Measurements from ENCODE around the gene SMIM5. TPM values are rescaled to one million over a fixed set of nuclear protein-coding genes. Genes with fewer than 3 reads are reported as not detected.
A peak's percentile ranks its signal among the peaks of the same experiment; 100 is the strongest.

Gene SMIM5
- polyA plus RNA-seq, 2 donors, result 33.9 to 37.3 TPM

DNA sequence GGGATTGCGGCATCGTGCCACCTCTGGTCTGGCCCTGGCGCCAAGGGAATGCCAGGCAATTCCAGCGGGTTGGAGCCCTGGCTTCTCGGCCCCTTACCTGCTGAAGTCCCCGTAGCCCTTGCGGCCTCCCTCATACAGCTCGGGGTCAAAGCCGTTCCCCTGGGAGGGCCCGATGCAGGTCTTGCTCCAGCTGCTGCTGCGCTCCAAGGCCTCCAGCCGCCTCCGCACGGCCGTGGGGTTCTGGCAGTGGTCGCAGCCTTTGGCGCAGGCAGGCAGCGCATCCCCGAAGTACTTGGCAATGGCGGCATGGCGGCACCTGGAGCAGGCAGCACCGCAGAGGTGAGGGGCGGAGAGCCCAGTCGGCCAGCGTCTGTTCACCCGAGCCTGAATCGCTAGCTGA lies 1.9 kb upstream of the SMIM5 start:
- H3K27me3 ChIP-seq (ENCODE audit: control insufficient read depth in 1 of 2, insufficient read depth in 2 of 2, low read length in 2 of 2), result no peaks in the 10 kb centered on the region
- H3K4me3 ChIP-seq (ENCODE audit: low read depth in 1 of 2, low read length in 2 of 2), result no peak overlapping the region
- no peaks in the 10 kb centered on the region for H3K9me3 ChIP-seq (ENCODE audit: control insufficient read depth in 2 of 2, insufficient read depth in 1 of 2, low read depth in 1 of 2, low read length in 1 of 2)
- WGBS, 2 donors, result 91 to 93% methylated on average over 26 to 27 of the region's 27 CpGs
- H3K36me3 ChIP-seq (ENCODE audit: control insufficient read depth in 2 of 2, insufficient read depth in 2 of 2, low read length in 1 of 2), result peaks cover 0 to 33% of the 10 kb centered on the region in 2 donors
- peaks cover 10 to 13% of the 10 kb centered on the region in 2 donors for H3K4me1 ChIP-seq (ENCODE audit: control insufficient read depth in 2 of 2, insufficient read depth in 2 of 2, low read length in 1 of 2)
- no peak overlapping the region for H3K27ac ChIP-seq (ENCODE audit: low read depth in 2 of 2, low read length in 1 of 2)

- Histone ChIP-seq H3K4me3 (ENCODE audit: low read depth in 1 of 2, low read length in 2 of 2) (no peak overlapping the region), H3K27me3 (ENCODE audit: control insufficient read depth in 1 of 2, insufficient read depth in 2 of 2, low read length in 2 of 2) (no peaks in the 10 kb centered on the region), H3K27ac (ENCODE audit: low read depth in 2 of 2, low read length in 1 of 2) (peak overlapping the region in 1 of 2 donors; percentile 34), H3K9me3 (ENCODE audit: control insufficient read depth in 2 of 2, insufficient read depth in 1 of 2, low read depth in 1 of 2, low read length in 1 of 2) (no peaks in the 10 kb centered on the region), H3K36me3 (ENCODE audit: control insufficient read depth in 2 of 2, insufficient read depth in 2 of 2, low read length in 1 of 2) (peaks cover 0 to 26% of the 10 kb centered on the region in 2 donors), H3K4me1 (ENCODE audit: control insufficient read depth in 2 of 2, insufficient read depth in 2 of 2, low read length in 1 of 2) (peaks cover 10 to 13% of the 10 kb centered on the region in 2 donors)
- WGBS, 2 donors, result 73 to 76% methylated on average over 12 of the region's 12 CpGs
These were observed 806 bp upstream of the SMIM5 start for GRCh38 chr17:75632428-75632827.

- no peaks in the 10 kb centered on the region for H3K27me3 ChIP-seq (ENCODE audit: control insufficient read depth in 1 of 2, insufficient read depth in 2 of 2, low read length in 2 of 2)
- 14% methylated on average over 27 of the region's 27 CpGs for WGBS, 2 donors
- peak overlapping the region; percentile 84 to 89 for H3K27ac ChIP-seq (ENCODE audit: low read depth in 2 of 2, low read length in 1 of 2)
- peaks cover 0 to 15% of the 10 kb centered on the region in 2 donors for H3K36me3 ChIP-seq (ENCODE audit: control insufficient read depth in 2 of 2, insufficient read depth in 2 of 2, low read length in 1 of 2)
- peak overlapping the region; percentile 7 to 24 for H3K4me3 ChIP-seq (ENCODE audit: low read depth in 1 of 2, low read length in 2 of 2)
- H3K9me3 ChIP-seq (ENCODE audit: control insufficient read depth in 2 of 2, insufficient read depth in 1 of 2, low read depth in 1 of 2, low read length in 1 of 2), result no peaks in the 10 kb centered on the region
- H3K4me1 ChIP-seq (ENCODE audit: control insufficient read depth in 2 of 2, insufficient read depth in 2 of 2, low read length in 1 of 2), result peaks cover 10 to 13% of the 10 kb centered on the region in 2 donors
These were observed 497 bp downstream of the SMIM5 start for GRCh38 chr17:75633486-75634375.

- H3K27ac ChIP-seq (ENCODE audit: low read depth in 2 of 2, low read length in 1 of 2), result peak overlapping the region; percentile 84 to 89
- WGBS, 2 donors, result 78% methylated on average over 9 of the region's 9 CpGs
- no peaks in the 10 kb centered on the region for H3K9me3 ChIP-seq (ENCODE audit: control insufficient read depth in 2 of 2, insufficient read depth in 1 of 2, low read depth in 1 of 2, low read length in 1 of 2)
- peaks cover 0 to 13% of the 10 kb centered on the region in 2 donors for H3K36me3 ChIP-seq (ENCODE audit: control insufficient read depth in 2 of 2, insufficient read depth in 2 of 2, low read length in 1 of 2)
- H3K4me1 ChIP-seq (ENCODE audit: control insufficient read depth in 2 of 2, insufficient read depth in 2 of 2, low read length in 1 of 2), result peaks cover 10 to 13% of the 10 kb centered on the region in 2 donors
- H3K4me3 ChIP-seq (ENCODE audit: low read depth in 1 of 2, low read length in 2 of 2), result peak overlapping the region in 1 of 2 donors; percentile 7
- H3K27me3 ChIP-seq (ENCODE audit: control insufficient read depth in 1 of 2, insufficient read depth in 2 of 2, low read length in 2 of 2), result no peaks in the 10 kb centered on the region
These were observed 1.1 kb downstream of the SMIM5 start for GRCh38 chr17:75634376-75634740.

- Histone ChIP-seq H3K9me3 (ENCODE audit: control insufficient read depth in 2 of 2, insufficient read depth in 1 of 2, low read depth in 1 of 2, low read length in 1 of 2) (no peaks in the 10 kb centered on the region), H3K4me1 (ENCODE audit: control insufficient read depth in 2 of 2, insufficient read depth in 2 of 2, low read length in 1 of 2) (peaks cover 10 to 14% of the 10 kb centered on the region in 2 donors), H3K27me3 (ENCODE audit: control insufficient read depth in 1 of 2, insufficient read depth in 2 of 2, low read length in 2 of 2) (no peaks in the 10 kb centered on the region), H3K4me3 (ENCODE audit: low read depth in 1 of 2, low read length in 2 of 2) (peak overlapping the region in 1 of 2 donors; percentile 0), H3K36me3 (ENCODE audit: control insufficient read depth in 2 of 2, insufficient read depth in 2 of 2, low read length in 1 of 2) (peaks cover 0 to 13% of the 10 kb centered on the region in 2 donors), H3K27ac (ENCODE audit: low read depth in 2 of 2, low read length in 1 of 2) (no peak overlapping the region)
- 83 to 85% methylated on average over 20 of the region's 20 CpGs for WGBS, 2 donors
These were observed 1.7 kb downstream of the SMIM5 start for GRCh38 chr17:75634754-75635609.

DNA sequence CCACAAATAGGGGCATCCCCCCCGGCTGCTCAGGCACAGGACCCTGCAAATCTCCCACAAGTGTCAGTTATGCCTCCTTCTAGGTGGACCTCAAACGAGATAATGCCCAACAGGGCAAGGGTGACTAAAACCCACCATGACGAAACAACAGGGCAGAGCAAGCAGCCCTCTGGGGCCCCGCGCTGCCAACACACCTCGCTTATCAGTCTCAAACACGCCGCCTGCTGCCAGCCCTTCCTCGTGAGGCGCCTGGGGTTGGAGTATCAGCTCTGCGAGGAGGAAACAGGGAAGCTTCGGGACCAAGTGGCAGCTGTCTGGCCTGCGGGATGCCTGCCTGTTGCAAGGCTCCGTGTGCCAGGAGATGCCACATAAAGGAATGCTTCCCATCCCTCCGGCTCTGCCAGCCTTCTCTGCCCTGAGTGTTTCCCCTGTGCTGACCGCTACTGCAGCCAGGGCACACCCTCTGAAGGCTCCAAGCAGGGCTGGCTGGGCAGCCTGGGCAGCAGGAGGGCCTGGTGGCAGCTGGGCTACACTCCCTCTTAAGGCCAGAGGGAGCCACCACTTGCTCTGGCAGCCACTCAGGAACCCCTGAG lies 2.5 kb downstream of the SMIM5 start:
- whole genome bisulfite sequencing, 2 donors, result 60 to 84% methylated on average over 16 of the region's 16 CpGs
- peaks cover 10 to 18% of the 10 kb centered on the region in 2 donors for H3K4me1 ChIP-seq (ENCODE audit: control insufficient read depth in 2 of 2, insufficient read depth in 2 of 2, low read length in 1 of 2)

GRCh38 chr17:75636381-75637142 lies 3.3 kb downstream of the SMIM5 start:
- no peaks in the 10 kb centered on the region for H3K9me3 ChIP-seq (ENCODE audit: control insufficient read depth in 2 of 2, insufficient read depth in 1 of 2, low read depth in 1 of 2, low read length in 1 of 2)
- peaks cover 10 to 21% of the 10 kb centered on the region in 2 donors for H3K4me1 ChIP-seq (ENCODE audit: control insufficient read depth in 2 of 2, insufficient read depth in 2 of 2, low read length in 1 of 2)
- H3K27ac ChIP-seq (ENCODE audit: low read depth in 2 of 2, low read length in 1 of 2), result no peak overlapping the region
- H3K27me3 ChIP-seq (ENCODE audit: control insufficient read depth in 1 of 2, insufficient read depth in 2 of 2, low read length in 2 of 2), result no peaks in the 10 kb centered on the region
- 89 to 92% methylated on average over 19 of the region's 19 CpGs for WGBS, 2 donors
- peaks cover 0 to 9% of the 10 kb centered on the region in 2 donors for H3K36me3 ChIP-seq (ENCODE audit: control insufficient read depth in 2 of 2, insufficient read depth in 2 of 2, low read length in 1 of 2)
- no peak overlapping the region for H3K4me3 ChIP-seq (ENCODE audit: low read depth in 1 of 2, low read length in 2 of 2)

More for the DNA sequence above, 2.5 kb downstream of the SMIM5 start:
- Histone ChIP-seq H3K36me3 (ENCODE audit: control insufficient read depth in 2 of 2, insufficient read depth in 2 of 2, low read length in 1 of 2) (peaks cover 0 to 10% of the 10 kb centered on the region in 2 donors), H3K27me3 (ENCODE audit: control insufficient read depth in 1 of 2, insufficient read depth in 2 of 2, low read length in 2 of 2) (no peaks in the 10 kb centered on the region), H3K4me3 (ENCODE audit: low read depth in 1 of 2, low read length in 2 of 2) (no peak overlapping the region), H3K27ac (ENCODE audit: low read depth in 2 of 2, low read length in 1 of 2) (peak overlapping the region in 1 of 2 donors; percentile 20), H3K9me3 (ENCODE audit: control insufficient read depth in 2 of 2, insufficient read depth in 1 of 2, low read depth in 1 of 2, low read length in 1 of 2) (no peaks in the 10 kb centered on the region)

GRCh38 chr17:75637143-75637538 lies 3.9 kb downstream of the SMIM5 start:
- H3K27me3 ChIP-seq (ENCODE audit: control insufficient read depth in 1 of 2, insufficient read depth in 2 of 2, low read length in 2 of 2), result no peaks in the 10 kb centered on the region
- H3K9me3 ChIP-seq (ENCODE audit: control insufficient read depth in 2 of 2, insufficient read depth in 1 of 2, low read depth in 1 of 2, low read length in 1 of 2), result no peaks in the 10 kb centered on the region
- H3K4me3 ChIP-seq (ENCODE audit: low read depth in 1 of 2, low read length in 2 of 2), result no peak overlapping the region
- no peak overlapping the region for H3K27ac ChIP-seq (ENCODE audit: low read depth in 2 of 2, low read length in 1 of 2)
- 77 to 81% methylated on average over 13 of the region's 13 CpGs for WGBS, 2 donors
- H3K4me1 ChIP-seq (ENCODE audit: control insufficient read depth in 2 of 2, insufficient read depth in 2 of 2, low read length in 1 of 2), result peaks cover 10 to 27% of the 10 kb centered on the region in 2 donors
- H3K36me3 ChIP-seq (ENCODE audit: control insufficient read depth in 2 of 2, insufficient read depth in 2 of 2, low read length in 1 of 2), result peaks cover 0 to 9% of the 10 kb centered on the region in 2 donors
